ENCODE measurements around the gene SPAM1.
"Not testable (repeated sequence)": the region's sequence is repeated elsewhere in the genome, so short reads cannot be mapped to it uniquely, and the experiment has no call there.

The SPAM1 gene, protein sequence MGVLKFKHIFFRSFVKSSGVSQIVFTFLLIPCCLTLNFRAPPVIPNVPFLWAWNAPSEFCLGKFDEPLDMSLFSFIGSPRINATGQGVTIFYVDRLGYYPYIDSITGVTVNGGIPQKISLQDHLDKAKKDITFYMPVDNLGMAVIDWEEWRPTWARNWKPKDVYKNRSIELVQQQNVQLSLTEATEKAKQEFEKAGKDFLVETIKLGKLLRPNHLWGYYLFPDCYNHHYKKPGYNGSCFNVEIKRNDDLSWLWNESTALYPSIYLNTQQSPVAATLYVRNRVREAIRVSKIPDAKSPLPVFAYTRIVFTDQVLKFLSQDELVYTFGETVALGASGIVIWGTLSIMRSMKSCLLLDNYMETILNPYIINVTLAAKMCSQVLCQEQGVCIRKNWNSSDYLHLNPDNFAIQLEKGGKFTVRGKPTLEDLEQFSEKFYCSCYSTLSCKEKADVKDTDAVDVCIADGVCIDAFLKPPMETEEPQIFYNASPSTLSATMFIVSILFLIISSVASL

DNA sequence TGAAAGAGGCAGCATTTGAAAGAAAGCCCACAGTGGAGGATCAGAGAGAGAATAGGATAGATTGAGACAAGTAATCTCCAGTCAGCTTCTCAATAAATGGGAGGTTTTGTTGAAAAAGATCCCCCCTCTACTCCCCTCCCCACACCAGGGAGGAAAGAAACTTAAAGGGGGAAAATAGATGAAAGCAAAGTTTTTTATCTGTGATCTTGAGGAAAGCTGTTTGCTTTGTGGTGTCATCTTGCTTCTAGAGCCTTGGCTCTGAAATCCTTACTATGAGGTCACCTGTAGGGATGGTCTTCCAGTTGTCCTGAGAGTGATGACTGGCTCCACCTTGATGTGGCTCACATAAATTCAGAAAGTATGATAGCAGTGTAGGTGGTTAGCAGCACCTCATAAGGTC lies at the start of gene SPAM1:
TSS of gene SPAM1 (plus strand) at position 301 of the 400 bp plus-strand sequence. CDS start 28,330 bp downstream, outside the sequence.
- no peak for DNase-seq

DNA sequence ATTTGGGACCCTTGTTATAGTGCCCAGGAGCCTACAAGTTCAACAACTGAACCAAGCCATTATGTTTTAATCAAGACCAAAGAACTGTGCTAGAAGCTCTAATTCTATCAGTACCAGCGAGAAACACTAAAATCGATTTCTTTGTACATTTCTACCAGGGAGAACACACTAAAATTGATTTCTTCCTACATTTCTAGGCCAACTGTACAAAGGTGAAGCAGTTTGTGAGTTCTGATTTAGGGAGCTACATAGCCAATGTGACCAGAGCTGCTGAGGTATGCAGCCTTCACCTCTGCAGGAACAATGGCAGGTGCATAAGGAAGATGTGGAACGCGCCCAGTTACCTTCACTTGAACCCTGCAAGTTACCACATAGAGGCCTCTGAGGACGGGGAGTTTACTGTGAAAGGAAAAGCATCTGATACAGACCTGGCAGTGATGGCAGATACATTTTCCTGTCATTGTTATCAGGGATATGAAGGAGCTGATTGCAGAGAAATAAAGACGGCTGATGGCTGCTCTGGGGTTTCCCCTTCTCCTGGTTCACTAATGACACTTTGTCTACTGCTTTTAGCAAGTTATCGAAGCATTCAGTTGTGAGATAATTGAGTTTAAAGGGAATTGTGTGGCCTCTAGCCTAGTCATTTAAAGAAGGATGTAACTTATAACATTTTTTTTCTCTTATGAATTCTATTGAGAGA lies 48.3 kb upstream of the SPAM1 start:
- DNase-seq, result no peak

DNA sequence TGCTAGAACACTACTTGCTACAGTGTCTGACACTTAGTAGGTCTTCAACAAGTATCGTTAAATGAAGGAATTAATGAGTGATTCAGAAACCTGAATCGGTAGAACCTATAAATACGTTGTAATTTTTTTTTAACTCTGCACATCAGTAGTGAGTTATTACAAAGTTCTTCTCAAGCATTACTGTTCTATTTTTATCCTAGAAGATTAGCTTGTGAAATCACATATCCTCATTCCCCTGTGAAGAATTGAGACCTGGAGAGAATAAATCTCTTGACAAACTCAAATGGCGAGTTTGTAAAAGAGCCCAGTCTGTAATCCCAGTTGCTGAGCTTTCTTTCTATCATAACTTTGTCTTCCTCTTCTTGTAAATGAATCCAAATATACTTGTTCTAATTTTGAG lies 45.4 kb upstream of the SPAM1 start:
- no peak for DNase-seq

DNA sequence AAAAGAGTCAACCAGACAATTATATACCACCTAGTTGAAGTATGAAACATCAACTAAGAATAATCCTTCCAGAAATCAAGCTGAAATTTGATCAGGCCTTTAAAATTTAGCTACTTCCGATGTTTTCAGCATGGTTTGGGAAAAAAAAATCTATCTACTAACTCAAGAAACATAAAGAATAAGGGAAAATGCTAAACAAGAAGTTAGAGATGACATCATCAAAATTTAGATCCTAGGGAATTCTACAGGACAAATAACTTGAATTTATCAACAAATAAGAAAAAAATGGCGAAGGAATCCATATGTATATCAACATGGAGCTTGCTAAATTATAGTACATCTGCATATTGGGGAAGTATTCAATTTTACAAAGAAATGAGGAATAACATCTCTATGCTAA lies 43.7 kb upstream of the SPAM1 start:
- DNase-seq, result no peak

DNA sequence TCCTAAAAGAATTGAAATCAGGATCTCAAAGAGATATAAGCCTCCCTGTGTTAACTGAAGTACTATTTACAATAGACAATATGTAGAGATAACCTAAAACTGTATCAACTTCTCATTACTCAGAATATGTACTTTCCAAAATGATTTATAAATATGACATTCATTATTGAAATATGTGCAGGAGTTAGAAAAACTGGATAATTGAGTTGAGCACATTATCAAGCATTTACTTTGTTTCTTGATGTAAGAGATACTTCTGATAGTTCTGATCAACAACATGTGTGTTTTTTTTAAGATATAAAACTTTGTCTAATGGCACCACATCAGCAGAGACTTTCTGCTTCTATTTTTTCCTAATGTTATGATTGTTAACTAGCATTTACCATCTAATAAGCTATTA lies 41.9 kb upstream of the SPAM1 start:
- no peak for DNase-seq

DNA sequence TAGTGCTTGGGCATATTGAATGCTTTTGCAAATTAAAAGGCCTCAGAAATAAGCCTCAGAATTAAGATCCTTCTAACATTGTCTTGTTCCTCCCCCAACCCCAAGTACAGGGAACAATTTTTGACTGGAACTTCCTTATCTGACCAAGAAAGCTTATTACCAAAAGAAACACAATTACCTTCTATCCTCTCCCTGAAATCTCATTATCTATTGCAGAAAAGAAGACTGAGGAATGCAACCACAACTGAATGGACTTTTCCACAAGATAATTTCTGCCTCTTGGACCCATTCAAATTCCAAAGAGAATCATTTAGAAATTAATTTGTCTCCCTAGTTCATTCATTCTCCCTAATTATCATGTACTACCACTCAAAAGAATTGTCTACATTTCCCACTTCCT lies 36.8 kb upstream of the SPAM1 start:
- no peak for DNase-seq

DNA sequence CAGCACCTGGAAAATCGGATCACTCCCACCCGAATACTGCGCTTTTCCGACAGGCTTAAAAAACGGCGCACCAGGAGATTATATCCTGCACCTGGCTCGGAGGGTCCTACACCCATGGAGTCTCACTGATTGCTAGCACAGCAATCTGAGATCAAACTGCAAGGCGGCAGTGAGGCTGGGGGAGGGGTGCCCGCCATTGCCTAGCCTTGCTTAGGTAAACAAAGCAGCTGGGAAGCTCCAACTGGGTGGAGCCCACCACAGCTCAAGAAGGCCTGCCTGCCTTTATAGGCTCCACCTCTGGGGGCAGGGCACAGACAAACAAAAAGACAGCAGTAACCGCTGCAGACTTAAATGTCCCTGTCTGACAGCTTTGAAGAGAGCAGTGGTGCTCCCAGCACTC lies 30.3 kb upstream of the SPAM1 start:
- not testable (repeated sequence) for DNase-seq

DNA sequence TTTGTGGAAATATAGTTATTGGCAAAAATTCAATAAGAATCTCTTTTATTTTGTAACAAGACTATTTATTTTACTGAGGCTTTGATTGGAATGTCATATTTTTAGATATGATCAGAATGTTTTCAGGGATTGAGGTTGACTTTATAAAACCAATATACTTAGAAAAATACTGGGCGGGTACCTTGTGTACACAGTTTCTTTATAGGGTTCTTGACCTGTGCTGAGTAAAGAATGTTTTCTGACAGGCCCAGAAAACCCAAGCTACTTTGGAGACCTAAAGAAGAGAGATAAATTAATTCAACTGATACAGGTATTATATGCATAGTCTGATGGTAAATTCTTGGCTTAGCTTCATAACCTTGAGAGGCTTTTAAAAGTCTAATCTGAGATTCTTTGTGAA lies 23.9 kb upstream of the SPAM1 start:
- no peak for DNase-seq

DNA sequence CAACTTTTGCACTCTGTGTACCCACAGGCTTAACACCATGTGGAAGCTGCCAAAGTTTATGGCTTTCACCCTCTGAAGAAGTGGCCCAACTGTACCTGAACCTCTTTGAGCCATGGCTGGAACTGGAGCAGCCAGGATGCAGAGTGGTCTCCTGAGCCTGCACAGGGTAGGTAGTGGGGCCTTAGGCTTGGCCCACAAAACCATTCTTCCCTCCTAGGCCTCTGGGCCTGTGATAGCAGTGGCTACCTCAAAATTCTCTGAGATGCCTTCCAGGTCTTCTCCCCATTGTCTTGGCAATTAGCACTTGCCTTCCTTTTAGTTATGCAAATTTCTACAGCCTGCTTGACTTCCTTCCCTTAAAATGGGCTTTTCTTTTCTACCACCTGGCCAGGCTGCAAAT lies 19.3 kb upstream of the SPAM1 start:
- DNase-seq, result no peak

DNA sequence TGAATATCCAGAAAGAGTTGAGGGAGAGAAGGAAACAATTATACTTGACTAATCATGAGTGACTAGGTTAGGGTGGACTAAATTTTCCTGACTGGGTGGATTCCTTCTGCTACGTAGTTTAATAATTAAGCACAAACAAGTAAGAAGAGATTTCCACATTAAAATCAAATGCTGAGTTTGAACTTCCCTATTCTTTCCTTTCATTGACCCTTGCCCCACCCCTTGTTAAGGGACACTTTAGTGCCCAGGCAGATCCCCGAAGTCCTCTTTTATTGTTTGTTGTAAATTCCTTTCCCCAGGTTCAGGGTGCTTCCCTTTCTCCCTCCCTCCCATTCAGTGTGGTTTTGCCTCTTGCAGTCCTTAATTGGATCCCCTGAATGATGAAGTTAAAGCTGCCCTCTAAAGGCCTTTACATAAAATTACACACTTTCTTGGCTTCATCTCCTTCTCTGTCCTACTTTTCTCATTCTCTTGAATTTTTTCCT lies 8.8 kb upstream of the SPAM1 start:
- DNase-seq, result no peak

DNA sequence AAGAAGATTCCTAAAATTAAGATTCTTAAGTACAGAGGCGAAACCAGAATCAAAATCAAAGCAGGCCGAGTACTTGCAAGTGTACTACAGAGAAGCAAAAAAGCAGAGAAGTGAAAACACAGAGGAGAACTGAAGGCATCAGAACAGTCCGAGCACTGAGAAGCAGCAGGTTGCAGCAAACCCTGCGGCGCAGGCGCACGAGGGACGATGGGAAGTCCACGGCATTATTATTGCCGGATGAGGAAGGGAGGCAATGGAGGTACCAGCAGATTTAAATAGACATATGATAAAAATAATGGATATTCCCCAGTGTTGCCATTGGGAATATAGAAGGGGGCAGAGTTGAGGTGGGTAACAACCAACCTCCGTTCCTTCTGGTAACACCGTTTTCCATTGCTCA lies 7.2 kb upstream of the SPAM1 start:
- no peak for DNase-seq

DNA sequence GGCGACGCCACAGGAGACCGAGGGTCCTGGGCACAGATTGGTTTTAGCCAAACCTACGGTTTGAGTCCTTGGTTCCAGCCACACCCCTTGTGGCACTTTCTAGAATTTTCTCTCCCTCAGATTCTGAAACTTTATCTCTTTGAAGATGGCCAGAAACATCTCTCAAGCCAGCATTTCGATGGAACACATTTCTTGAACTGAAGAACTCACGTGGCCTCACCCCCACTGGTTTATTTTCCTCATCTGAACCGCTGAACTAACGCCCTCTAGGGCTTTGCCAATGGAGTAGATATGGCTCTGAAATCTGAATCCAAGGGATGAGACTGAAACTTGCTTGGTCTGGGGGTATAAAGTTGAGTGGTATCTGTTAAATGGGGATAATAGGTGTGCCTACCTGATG lies 6.7 kb upstream of the SPAM1 start:
- DNase-seq, result no peak

DNA sequence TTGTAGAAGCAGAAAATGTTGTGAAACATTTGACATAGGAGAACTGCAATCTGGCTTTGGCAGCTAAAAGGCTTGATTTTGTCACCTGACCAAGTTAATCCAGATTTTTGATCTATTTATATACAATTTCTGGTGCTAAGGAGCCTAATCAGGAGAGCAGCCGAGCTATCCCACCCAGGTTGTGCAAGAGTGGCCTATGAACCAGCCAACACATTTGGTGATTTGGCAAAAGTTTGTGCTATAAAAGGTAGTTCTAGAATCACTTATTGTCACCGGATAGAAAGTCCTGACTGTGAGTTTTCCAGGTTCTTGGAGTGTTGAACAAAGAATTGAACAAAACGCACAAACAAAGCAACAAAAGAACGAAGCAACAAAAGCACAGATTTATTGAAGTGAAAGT lies 1.4 kb upstream of the SPAM1 start:
- DNase-seq, result no peak

DNA sequence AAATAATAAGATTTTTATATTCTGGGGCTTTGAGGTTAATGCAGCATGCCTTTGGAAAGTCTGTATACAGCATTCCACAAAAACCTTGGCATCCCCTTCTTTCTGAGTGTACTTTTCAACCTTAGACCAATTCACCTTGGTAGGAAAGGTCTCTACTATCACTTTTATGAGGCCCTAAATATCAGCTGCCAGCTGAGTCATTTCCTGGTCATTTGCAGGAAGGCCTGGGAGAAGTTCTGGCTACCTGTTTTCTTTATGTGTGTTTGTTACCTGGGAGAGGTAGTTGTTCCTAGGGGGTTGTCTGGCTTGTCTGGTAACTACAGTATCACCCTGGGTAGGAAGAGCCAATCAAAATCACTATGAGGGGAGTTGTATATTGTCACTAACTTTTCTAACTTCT lies 4.1 kb downstream of the SPAM1 start:
- DNase-seq, result no peak

DNA sequence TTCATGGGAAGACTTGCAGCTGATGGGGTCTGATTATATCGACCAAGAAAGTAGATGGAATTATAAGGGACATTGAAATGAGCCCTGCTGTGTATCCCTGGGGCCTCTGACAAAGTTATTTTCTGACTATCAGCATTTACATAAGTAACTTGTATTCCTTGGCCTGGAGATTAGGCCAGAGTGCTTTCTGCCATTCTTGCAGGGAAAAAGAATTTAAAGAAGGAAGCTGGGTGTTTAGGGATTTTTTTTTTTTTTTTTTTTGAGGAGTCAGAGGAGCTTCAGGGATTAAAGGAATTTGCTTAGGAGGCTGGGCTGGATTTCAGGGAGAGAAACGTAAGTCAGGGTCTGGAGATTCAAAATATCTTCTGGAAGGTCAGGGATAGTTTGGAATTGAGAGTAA lies 4.6 kb downstream of the SPAM1 start:
- no peak for DNase-seq

DNA sequence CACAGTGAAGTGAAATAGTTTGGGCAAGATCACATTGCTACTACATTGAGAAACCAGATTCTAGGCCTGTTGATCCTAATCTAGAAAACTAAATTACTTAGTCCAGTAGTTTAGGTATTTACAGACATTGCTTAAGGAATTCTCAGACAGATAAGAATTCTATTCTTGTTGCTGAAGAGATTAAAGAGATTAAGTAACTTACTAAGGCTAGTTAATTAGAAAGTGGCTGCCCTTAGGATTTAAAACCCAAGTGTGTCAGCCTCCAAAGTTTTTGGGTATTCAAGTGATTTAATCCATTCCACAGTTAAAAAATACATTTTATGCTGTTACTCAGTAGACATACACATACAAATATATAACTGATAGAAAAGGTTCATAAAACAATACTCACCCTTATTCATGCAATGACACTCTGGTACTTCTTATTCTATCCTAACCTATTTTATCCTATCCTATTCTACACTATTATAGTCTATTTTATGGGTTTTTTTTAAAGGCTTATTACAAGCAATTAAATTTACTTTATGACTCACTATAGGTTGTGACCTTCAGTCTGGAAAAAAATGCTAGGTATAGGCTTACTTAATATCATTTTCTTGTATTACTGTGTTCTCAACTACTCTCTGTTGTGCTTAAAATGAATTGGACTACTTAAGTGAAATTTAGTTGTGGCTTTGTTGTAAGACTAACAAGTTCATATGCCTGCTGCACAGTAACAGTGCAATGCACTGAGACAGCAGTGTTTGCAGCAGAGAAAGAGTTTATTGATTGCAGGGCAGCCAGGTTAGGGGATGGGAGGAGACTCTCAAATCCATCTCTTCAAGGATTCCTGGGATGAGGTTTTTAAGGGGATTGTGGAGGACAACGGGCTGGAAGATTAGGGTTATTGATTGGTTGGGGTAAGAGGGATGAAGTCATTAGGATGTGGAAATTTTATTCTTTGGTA lies 10.7 kb downstream of the SPAM1 start:
- no peak for DNase-seq

DNA sequence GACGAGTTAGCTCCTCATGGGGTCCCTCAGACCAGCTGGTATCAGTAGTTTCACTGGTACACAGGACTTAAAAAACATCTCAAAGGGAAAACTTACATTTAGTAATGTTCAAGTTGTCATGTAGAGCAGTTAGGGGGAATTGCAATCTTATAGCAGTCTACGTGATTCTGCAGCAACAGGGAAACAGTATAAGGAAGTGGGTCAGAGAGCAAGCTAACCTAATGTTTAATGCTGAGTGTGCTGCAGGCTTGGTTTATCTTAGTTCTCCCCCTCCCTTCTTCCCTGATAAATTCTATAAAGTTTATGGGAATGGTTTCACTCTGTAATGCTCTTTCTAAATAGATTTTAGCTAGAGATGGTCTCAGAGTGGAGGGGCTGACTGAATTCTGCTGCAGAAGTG lies 11.3 kb downstream of the SPAM1 start:
- DNase-seq, result no peak

DNA sequence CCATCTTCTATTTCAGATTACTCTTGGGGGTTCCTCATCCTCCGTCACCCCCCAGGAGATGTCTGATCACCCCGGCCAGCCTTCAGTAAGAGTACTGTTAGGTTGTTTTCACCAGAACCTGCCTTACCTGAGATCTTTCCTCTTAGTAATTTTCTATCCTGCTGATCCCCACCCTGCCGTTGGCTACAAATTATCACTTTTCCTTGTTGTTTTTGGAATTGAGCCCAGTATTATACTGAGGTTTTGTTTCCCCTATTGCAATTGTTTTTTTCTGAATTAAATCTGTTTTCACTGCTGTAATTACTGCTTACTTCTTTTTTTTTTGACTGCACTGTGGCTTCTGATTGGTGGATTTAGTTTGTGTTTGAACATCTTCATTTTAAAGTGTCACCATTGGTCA lies 14.7 kb downstream of the SPAM1 start:
- no peak for DNase-seq

DNA sequence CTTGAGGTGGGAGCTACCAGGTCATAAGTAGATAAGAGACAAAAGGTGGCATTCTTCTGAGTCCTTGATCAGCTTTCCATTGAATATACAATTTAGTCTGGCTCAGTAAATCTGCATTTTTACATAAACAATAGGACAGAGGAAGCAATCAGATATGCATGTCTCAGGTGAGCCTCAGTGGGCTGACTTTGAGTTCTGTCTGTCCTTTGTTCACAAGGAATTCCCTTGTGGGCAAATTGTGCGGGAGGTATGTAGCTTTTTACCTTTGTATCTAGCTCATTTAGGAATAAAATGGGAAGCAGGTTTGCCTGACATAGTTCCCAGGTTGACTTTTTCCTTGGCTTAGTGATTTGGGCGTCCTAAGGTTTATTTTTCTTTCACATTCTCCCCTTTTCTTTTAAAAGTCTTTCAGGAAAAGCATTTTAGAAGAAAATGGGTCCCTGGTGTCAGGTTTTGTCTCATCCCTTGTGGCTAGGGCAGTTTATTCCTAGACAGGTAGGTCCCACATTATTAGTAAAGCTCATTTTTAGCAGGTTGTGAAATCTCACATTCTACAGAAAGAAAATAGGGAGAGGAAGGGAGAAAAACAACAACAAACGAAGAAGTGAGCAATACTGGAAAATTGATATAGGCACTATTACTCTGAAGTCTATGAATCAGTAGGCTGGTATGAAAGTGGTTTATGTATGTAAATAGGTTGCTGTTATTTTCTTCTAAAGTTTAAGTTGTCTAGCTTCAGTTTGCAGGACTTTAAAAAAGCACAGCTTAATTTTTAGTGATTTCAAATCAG lies 16.5 kb downstream of the SPAM1 start:
- no peak for DNase-seq

DNA sequence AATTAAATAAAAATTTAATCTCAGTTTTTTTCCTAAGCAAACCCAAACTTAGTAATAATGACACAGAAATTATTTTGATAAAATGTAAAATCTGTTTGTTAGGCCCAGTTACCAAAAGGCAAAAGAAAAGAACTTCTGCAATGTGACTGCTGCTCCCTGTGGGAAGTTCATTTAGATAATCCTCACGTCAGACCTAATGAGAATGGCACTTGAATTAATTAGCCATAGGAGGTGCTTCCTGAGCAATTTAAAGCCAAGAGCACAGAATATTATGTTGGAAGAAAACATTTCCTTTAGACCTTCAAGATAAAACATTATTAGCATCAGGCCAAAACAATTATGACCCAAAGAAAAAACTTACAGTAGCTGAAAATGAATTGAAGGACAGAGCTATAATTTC lies 19.4 kb downstream of the SPAM1 start:
- no peak for DNase-seq

DNA sequence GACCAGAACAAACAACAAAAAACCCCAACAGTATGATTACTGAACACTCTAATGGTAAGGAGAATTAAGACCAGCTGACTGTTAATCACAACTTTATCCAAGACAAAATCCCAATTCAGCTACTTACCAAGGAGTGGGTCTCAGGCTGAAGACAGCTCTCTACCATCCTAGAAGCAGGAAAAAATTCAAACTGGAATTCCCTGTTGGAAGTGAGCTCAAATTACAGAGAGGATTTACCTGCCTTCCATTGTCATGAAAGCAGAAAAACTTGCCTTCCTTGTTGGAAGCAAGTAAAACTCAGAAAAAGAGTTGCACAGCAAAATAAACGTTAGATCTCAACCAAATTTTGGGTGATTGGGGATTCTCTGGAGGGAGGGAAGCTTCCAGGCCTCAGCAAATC lies 20.9 kb downstream of the SPAM1 start:
- no peak for DNase-seq

DNA sequence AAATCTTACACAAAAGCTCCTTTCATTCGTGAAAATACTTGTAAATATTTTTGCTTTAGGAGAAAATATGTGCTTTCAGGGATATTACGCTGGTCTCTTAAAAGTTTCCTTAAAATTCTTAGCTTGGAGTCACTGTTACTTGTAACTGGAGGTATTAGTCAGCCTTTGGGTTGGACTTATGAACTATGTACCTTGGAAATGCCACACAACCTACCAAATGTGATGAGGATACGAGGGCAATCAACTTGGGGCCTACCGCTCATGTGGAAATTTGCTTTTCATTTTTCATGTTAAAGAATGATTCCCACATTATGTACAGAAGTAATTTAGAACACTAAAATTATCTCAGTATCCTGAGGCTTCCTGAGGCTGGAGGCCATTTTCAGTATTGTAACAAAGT lies 23.1 kb downstream of the SPAM1 start:
- DNase-seq, result no peak
